Measurements from ENCODE around the gene STK16. TPM values are rescaled to one million over a fixed set of nuclear protein-coding genes. Genes with fewer than 3 reads are reported as not detected.
A peak's percentile ranks its signal among the peaks of the same experiment; 100 is the strongest.
"Not testable (repeated sequence)": the region's sequence is repeated elsewhere in the genome, so short reads cannot be mapped to it uniquely, and the experiment has no call there.

The STK16 gene, protein sequence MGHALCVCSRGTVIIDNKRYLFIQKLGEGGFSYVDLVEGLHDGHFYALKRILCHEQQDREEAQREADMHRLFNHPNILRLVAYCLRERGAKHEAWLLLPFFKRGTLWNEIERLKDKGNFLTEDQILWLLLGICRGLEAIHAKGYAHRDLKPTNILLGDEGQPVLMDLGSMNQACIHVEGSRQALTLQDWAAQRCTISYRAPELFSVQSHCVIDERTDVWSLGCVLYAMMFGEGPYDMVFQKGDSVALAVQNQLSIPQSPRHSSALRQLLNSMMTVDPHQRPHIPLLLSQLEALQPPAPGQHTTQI
- 15.2 TPM for total RNA-seq

DNA sequence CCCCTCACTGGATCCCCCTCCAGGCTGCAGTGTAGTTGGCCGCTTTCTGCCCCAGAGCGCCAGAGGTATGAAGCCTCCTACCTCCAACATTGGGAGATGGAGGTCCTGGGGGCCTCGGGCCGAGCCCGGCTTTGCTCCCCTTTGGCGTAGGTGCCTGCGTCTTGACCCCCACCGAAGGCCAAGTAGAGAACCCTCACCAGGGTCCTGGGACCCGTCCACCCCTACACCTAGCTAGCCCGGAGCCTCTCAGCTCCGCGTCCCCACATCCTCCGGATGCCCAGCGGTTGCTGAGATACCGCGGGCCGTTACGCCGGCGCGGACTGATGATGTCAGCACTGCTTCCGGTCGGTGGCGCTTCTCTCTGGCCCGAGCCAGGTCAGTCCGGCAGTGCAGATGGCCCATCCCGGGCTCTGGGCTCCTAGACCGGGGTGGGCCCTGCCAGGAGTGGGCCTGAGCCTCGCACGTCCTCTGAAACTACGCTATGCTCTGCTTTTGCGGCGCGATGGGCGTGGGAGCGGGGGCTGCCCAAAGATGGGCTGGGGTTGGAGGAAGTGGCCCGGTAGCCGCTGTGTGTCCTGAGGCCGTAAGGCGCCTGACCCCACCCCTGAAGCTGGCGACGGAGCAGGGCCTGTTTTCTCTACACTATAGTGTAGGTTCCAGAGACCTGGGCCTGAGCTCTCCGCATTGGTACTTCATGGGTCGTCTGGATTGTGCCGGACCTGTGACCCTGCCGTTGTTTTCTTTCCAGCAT lies at the start of gene STK16, which contains the start of gene GLB1L:
Gene STK16, plus strand, starts transcription at position 332 of the 751 bp plus-strand sequence. CDS start 521 bp downstream, outside the sequence.
Gene GLB1L, minus strand, starts transcription at position 297 of the 751 bp plus-strand sequence. CDS start 1,871 bp downstream, outside the sequence.
- TF ChIP-seq CTCF (IDR thresholded peaks at IDR 0.05), result no peak
- H3K4me3 ChIP-seq, result peak within 1 kb of the TSS; percentile 82 to 96
- intact Hi-C loops (cut with DNase I), result loop anchor here (1.0 kb wide), 3 partner anchors 16 to 50 kb away; partner anchors contain the start of genes ANKZF1, ATG9A and DNAJB2
- no peaks in the 10 kb centered on the region for H3K27me3 ChIP-seq
- H3K4me1 ChIP-seq, result peaks cover 20 to 40% of the 10 kb centered on the region in 2 donors
- peak; percentile 69 to 97 for DNase-seq (ENCODE audit: low spot score in 2 of 2)
- H3K27ac ChIP-seq, result peak within 1 kb of the TSS; percentile 96 to 99
- no peaks in the 10 kb centered on the region for H3K9me3 ChIP-seq
- H3K36me3 ChIP-seq, result peaks cover 9 to 10% of the 10 kb centered on the region in 2 donors

DNA sequence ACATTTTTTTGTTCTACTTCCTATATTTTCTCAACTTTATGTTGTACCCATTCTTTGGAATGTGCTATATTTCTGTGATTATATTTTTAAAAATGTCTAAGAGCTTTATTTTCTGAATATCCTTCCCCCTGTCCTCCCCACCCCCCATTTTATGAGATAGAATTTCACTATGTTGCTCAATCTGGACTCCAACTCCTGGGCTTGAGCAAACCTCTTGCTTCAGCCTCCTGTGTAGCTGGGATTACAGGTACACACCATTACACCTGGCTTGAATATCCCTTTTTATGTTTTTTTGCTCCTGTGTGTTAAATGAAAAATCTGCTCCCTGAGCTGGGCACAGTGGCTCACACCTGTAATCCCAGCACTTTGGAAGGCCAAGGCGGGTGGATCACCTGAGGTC lies 47.9 kb upstream of the STK16 start:
- intact Hi-C loops (cut with DNase I), result no loop called here
- TF ChIP-seq CTCF (IDR thresholded peaks at IDR 0.05), result no peak
- no peak overlapping the region for H3K27ac ChIP-seq
- no peaks in the 10 kb centered on the region for H3K36me3 ChIP-seq
- H3K9me3 ChIP-seq, result no peaks in the 10 kb centered on the region
- H3K4me1 ChIP-seq, result no peaks in the 10 kb centered on the region
- no peak overlapping the region for H3K4me3 ChIP-seq
- H3K27me3 ChIP-seq, result no peaks in the 10 kb centered on the region
- no peak for DNase-seq (ENCODE audit: low spot score in 2 of 2)

GRCh38 chr2:219198974-219199373 lies 46.3 kb upstream of the STK16 start:
- TF ChIP-seq CTCF (IDR thresholded peaks at IDR 0.05), result no peak
- Histone ChIP-seq H3K27ac (no peak overlapping the region), H3K4me1 (no peaks in the 10 kb centered on the region), H3K4me3 (no peak overlapping the region), H3K9me3 (no peaks in the 10 kb centered on the region), H3K36me3 (no peaks in the 10 kb centered on the region), H3K27me3 (no peaks in the 10 kb centered on the region)
- DNase-seq (ENCODE audit: low spot score in 2 of 2), result peak in 1 of 2 donors; percentile 39
- intact Hi-C loops (cut with DNase I), result no loop called here

GRCh38 chr2:219199470-219200211 lies 45.6 kb upstream of the STK16 start:
- H3K27me3 ChIP-seq, result no peaks in the 10 kb centered on the region
- no peaks in the 10 kb centered on the region for H3K9me3 ChIP-seq
- H3K4me1 ChIP-seq, result no peaks in the 10 kb centered on the region
- H3K36me3 ChIP-seq, result no peaks in the 10 kb centered on the region
- DNase-seq (ENCODE audit: low spot score in 2 of 2), result peak in 1 of 2 donors; percentile 41
- H3K27ac ChIP-seq, result no peak overlapping the region
- no peak for TF ChIP-seq CTCF (IDR thresholded peaks at IDR 0.05)
- intact Hi-C loops (cut with DNase I), result no loop called here
- no peak overlapping the region for H3K4me3 ChIP-seq

DNA sequence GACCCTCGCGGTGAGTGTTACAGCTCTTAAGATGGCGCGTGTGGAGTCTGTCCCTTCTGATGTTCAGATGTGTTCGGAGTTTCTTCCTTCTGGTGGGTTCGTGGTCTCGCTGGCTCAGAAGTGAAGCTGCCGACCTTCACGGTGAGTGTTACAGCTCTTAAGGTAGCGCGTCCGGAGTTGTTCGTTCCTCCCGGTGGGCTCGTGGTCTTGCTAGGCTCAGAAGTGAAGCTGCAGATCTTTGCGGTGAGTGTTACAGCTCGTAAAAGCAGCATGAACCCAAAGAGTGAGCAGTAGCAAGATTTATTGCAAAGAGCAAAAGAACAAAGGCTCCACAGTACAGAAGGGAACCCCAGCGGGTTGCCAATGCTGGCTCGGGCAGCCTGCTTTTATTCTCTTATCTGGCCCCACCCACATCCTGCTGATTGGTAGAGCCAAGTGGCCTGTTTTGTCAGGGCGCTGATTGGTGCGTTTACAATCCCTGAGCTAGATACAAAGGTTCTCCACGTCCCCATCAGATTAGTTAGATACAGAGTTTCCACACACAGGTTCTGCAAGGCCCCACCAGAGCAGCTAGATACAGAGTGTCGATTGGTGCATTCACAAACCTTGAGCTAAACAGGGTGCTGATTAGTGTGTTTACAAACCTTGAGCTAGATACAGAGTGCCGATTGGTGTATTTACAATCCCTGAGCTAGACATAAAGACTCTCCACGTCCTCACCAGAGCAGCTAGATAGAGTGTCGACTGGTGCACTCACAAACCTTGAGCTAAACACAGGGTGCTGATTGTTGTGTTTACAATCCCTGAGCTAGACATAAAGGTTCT lies 44.6 kb upstream of the STK16 start:
- H3K27me3 ChIP-seq; H3K4me1 ChIP-seq; H3K9me3 ChIP-seq; H3K4me3 ChIP-seq; intact Hi-C loops (cut with DNase I); H3K36me3 ChIP-seq; H3K27ac ChIP-seq: not testable (repeated sequence)
- peak in 1 of 2 donors; percentile 40 for DNase-seq (ENCODE audit: low spot score in 2 of 2)

GRCh38 chr2:219201331-219201730 lies 43.9 kb upstream of the STK16 start:
- H3K4me1 ChIP-seq; H3K36me3 ChIP-seq; H3K27ac ChIP-seq; H3K4me3 ChIP-seq; H3K9me3 ChIP-seq; intact Hi-C loops (cut with DNase I); H3K27me3 ChIP-seq: not testable (repeated sequence)
- peak in 1 of 2 donors; percentile 11 for DNase-seq (ENCODE audit: low spot score in 2 of 2)

Measured in ascending aorta (tissue), 2 donors.